ENCODE results near the gene RIC8B. TPM values are rescaled to one million over a fixed set of nuclear protein-coding genes. Genes with fewer than 3 reads are reported as not detected.
A peak's percentile ranks its signal among the peaks of the same experiment; 100 is the strongest.

RIC8B gene
- total RNA-seq, 6 experiments from 2014 or later: 8.0 to 12.0 (median 10.2) TPM

DNA sequence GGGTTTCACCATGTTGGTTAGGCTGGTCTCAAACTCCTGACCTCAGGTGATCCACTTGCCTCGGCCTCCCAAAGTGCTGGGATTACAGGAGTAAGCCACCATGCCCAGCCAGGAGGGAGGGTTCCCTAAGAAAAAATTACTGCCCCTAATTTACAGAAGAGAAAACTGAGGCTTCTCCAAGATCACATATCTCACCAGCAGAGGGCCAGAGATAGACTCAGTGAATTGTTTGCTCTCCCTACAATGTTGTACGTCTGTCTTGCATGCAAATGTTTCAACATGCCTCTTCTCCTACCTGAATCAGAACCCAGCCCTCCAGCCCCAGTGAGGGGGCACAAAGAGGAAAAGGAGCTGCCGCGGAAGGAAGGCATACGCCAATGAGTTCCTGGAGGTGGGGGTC, 132.9 kb downstream of the RIC8B start:
- H3K4me3 Mint-ChIP-seq: no peak overlapping the region
- H3K27ac Mint-ChIP-seq: no peak overlapping the region
- H3K4me1 Mint-ChIP-seq (ENCODE audit: low read depth): peaks cover 8% of the 10 kb centered on the region

GRCh38 chr12:106907846-106908245, 133.4 kb downstream of the RIC8B start:
- Mint-ChIP-seq H3K4me3 (no peak overlapping the region), H3K9me3 (no peaks in the 10 kb centered on the region), H3K27me3 (ENCODE audit: insufficient read depth) (peaks cover 3% of the 10 kb centered on the region), H3K27ac (no peak overlapping the region), H3K4me1 (ENCODE audit: low read depth) (peaks cover 7% of the 10 kb centered on the region), H3K36me3 (ENCODE audit: low read depth) (no peaks in the 10 kb centered on the region)
- DNase-seq: no peak
- no peak for TF ChIP-seq CTCF (IDR thresholded peaks at IDR 0.05)

More for the DNA sequence above, 132.9 kb downstream of the RIC8B start:
- no peaks in the 10 kb centered on the region for H3K9me3 Mint-ChIP-seq
- peak; percentile 53 for TF ChIP-seq CTCF (IDR thresholded peaks at IDR 0.05)
- no peaks in the 10 kb centered on the region for H3K36me3 Mint-ChIP-seq (ENCODE audit: low read depth)
- peaks cover 5% of the 10 kb centered on the region for H3K27me3 Mint-ChIP-seq (ENCODE audit: insufficient read depth)
- DNase-seq: no peak

GRCh38 chr12:106908561-106908960, 134.1 kb downstream of the RIC8B start:
- no peak for DNase-seq
- Mint-ChIP-seq H3K27me3 (ENCODE audit: insufficient read depth) (peaks cover 3% of the 10 kb centered on the region), H3K36me3 (ENCODE audit: low read depth) (no peaks in the 10 kb centered on the region), H3K4me3 (no peak overlapping the region), H3K4me1 (ENCODE audit: low read depth) (no peaks in the 10 kb centered on the region), H3K27ac (no peak overlapping the region), H3K9me3 (no peaks in the 10 kb centered on the region)
- no peak for TF ChIP-seq CTCF (IDR thresholded peaks at IDR 0.05)

GRCh38 chr12:106910202-106910601, 135.7 kb downstream of the RIC8B start:
- Mint-ChIP-seq H3K27ac (no peak overlapping the region), H3K27me3 (ENCODE audit: insufficient read depth) (peaks cover 3% of the 10 kb centered on the region), H3K4me3 (no peak overlapping the region), H3K4me1 (ENCODE audit: low read depth) (no peaks in the 10 kb centered on the region), H3K36me3 (ENCODE audit: low read depth) (no peaks in the 10 kb centered on the region), H3K9me3 (no peaks in the 10 kb centered on the region)
- no peak for TF ChIP-seq CTCF (IDR thresholded peaks at IDR 0.05)
- DNase-seq: no peak

DNA sequence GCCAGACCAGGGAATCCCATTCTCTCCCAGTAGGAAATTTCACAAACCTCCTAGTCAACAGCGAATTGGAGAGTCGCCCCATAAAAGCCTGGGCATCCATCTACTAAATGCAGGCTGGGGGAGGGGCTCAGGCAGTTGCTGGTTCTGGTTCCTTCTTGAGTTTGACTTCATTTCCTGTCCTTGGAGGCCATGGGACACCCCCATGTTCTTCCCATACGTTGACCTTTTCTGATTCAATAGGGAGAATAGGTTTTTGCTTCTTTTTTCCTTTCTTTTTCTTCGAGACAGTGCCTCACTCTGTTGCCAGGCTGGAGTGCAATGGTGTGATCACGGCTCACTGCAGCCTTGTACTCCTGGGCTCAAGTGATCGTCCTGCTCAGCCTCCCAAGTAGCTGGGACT, 137.1 kb downstream of the RIC8B start:
- TF ChIP-seq CTCF (IDR thresholded peaks at IDR 0.05): no peak
- H3K9me3 Mint-ChIP-seq: no peaks in the 10 kb centered on the region

DNA sequence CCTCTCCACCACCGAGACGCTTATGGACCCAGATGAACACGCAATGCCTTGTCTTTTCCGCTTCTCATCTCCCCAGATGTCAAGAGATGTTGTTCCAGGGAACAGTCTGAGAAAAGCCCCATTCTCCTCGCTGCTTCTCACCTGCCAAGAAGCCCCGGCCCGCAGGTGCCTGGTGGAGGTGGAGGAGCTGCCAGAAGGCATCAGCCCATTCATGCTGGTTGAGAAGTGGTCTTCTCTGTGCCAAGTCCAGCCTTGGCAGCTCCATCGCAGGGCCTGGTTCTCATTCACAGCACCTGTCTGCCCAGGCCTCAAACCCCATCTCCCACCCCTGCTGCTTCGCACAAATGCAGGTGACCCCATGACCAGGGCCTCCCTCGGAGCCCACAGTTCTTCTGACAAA, 139.0 kb downstream of the RIC8B start:
- no peak overlapping the region for H3K4me3 Mint-ChIP-seq
- H3K36me3 Mint-ChIP-seq (ENCODE audit: low read depth): no peaks in the 10 kb centered on the region
- no peaks in the 10 kb centered on the region for H3K4me1 Mint-ChIP-seq (ENCODE audit: low read depth)
- no peak for DNase-seq
- no peak overlapping the region for H3K27ac Mint-ChIP-seq
- no peaks in the 10 kb centered on the region for H3K9me3 Mint-ChIP-seq
- no peak for TF ChIP-seq CTCF (IDR thresholded peaks at IDR 0.05)
- H3K27me3 Mint-ChIP-seq (ENCODE audit: insufficient read depth): peaks cover 5% of the 10 kb centered on the region

More for the DNA sequence above, 137.1 kb downstream of the RIC8B start:
- no peaks in the 10 kb centered on the region; the same call in 1 of the 2 replicates for H3K27me3 Mint-ChIP-seq (ENCODE audit: insufficient read depth)
- no peak overlapping the region for H3K4me3 Mint-ChIP-seq
- H3K36me3 Mint-ChIP-seq (ENCODE audit: low read depth): no peaks in the 10 kb centered on the region
- no peak overlapping the region for H3K27ac Mint-ChIP-seq
- no peaks in the 10 kb centered on the region for H3K4me1 Mint-ChIP-seq (ENCODE audit: low read depth)
- no peak for DNase-seq

All from HFFc6 (cell line).